Right cardiac atrium (tissue), 5 donors: ENCODE data around the gene SLC35A4. TPM values are rescaled to one million over a fixed set of nuclear protein-coding genes. Genes with fewer than 3 reads are reported as not detected.
A peak's percentile ranks its signal among the peaks of the same experiment; 100 is the strongest.

Experiments used
- ATAC-seq, 2 donors: fragments of 200-7000 bp; cut with Tn5 transposase; one replicate each; pipeline versions ENCODE4 v1.8.0 to v1.9.1; 2020; ENCODE audit warnings: moderate library complexity in 2 of 2, mild to moderate bottlenecking in 1 of 2
- DNase-seq, 3 donors: peaks; one replicate each; pipeline ENCODE4 v3.0.0-alpha.2; 2020
- H3K27ac ChIP-seq: one replicate; pipeline ENCODE4 v1.5.1; 2013; ENCODE audit warnings: mild to moderate bottlenecking, low read length, control low read depth, moderate library complexity
- H3K27me3 ChIP-seq: one replicate; pipeline ENCODE4 v1.6.1; 2013; ENCODE audit not compliant: control insufficient read depth, insufficient read depth
- H3K4me1 ChIP-seq: one replicate; pipeline ENCODE4 v1.6.1; 2013; ENCODE audit warnings: low read length; ENCODE audit not compliant: control insufficient read depth, insufficient read depth
- H3K4me3 ChIP-seq: one replicate; pipeline ENCODE4 v1.5.1; 2013; ENCODE audit warnings: low read length, control low read depth
- H3K9me3 ChIP-seq: one replicate; pipeline ENCODE4 v1.6.1; 2013; ENCODE audit warnings: low read length; ENCODE audit not compliant: control insufficient read depth
- WGBS: extraction: QIAGEN DNeasy Blood & Tissue Kit; methylation state at CpG from one replicate; pipeline ENCODE4 v1.1.7; 2013; 5-methylcytosine and 5-hydroxymethylcytosine counted together
- intact Hi-C, 4 donors: fragments of 100-400 bp; cut with DNase I; formaldehyde crosslinking; loops; one replicate each; pipeline versions ENCODE4 v1.11.0 to v1.14.0; 2022 to 2023
- polyA plus RNA-seq: library from polyadenylated mRNA; stranded (reverse); fragments of 200-250 nt; gene quantifications from one replicate; pipeline ENCODE4 v1.2.3, GENCODE V29; 2013
- total RNA-seq, 4 donors: library from RNA; stranded (reverse); fragmentation: NEBNext Ultra II Directional; extraction: Animal tissue kit (Norgen Biotek cat#: 25700); gene quantifications; one replicate each; pipeline ENCODE4 v1.2.1, GENCODE V29; 2021
- donor health status: healthy with polysubstance abuse.
- donor health status: DM: no; HTN: yes; CAD: no.
- donor health status: DM: no; HTN: no; CAD: no.
- donor health status: DM: no; HTN: yes; CAD: no; lungs with severe emphysema.
- donor health status: DM: yes; HTN: yes; CAD: no.

Gene SLC35A4
- total and polyA plus RNA-seq, 5 donors: 44.6 to 77.3 (median 70.0) TPM

DNA sequence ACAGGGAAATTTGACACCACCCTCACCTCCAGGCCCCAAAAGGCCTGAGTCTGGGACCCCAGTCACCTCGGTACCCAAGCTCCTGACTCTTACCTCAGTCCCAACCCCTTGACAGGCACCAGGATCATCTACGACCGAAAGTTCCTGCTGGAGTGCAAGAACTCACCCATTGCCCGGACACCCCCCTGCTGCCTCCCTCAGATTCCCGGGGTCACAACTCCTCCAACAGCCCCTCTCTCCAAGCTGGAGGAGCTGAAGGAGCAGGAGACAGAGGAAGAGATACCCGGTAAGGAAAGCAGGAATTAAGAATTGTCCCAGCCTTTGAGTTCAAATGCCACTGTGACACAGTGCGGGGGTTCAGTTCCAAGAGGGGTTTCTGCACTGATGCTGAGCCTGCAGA, 15.8 kb upstream of the SLC35A4 start:
- intact Hi-C loops: loop anchor here in 1 of 4 donors (5.0 kb wide), 1 partner anchor 89 kb away; the partner anchor contains the start of gene TMCO6
- ATAC-seq: no peak
- DNase-seq: no peak
- H3K4me1 ChIP-seq: peaks cover 21% of the 10 kb centered on the region
- peak overlapping the region; percentile 98 for H3K27ac ChIP-seq
- WGBS: 81% methylated on average over 7 of the region's 7 CpGs
- no peaks in the 10 kb centered on the region for H3K27me3 ChIP-seq
- no peaks in the 10 kb centered on the region for H3K9me3 ChIP-seq
- H3K4me3 ChIP-seq: no peak overlapping the region

DNA sequence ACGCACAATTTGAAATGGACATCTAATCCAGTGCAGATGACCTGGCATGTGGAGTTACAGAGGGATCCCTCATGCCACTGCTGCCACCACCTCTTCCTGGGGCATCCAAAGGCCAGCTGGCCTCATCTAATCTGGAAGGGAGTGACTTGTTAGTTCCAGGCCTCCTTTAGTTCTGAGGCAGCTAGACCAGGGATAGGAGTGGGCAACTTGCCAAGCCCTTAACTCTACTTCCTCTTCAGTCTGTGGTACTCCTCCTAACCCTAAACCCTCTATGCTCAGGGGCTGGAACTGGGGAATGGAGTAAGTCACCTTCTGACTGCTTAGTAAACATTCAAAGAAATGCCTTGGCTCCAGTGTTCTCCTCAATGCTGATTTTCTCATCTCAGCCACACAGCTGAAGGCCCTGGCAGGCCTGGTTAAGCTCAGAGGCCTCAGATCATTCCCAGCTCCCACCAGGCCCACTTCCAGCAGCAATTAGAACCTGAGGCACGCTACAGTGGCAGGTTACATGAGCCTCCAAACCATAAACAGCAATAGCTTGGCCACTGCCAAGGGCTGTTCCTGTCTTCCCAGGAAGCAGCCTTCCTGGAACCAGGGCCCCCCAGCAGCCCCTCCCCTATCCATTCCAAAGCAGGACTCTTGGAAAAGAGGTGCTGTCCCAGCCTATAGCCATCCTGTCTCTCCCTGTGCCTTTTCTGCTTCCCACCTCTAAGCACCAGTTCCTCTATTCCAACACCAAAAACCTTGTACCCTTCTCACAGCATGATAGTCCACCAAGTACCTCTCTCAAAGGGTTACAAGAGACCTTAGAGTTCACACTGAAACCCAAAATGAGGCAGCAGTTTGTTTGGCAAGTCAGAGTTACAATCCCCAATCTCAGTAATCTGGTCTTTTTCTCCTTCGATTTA, 15.1 kb upstream of the SLC35A4 start:
- H3K9me3 ChIP-seq: no peaks in the 10 kb centered on the region
- H3K27ac ChIP-seq: peak overlapping the region; percentile 98
- 55% methylated on average over 3 of the region's 3 CpGs for WGBS
- peaks cover 23% of the 10 kb centered on the region for H3K4me1 ChIP-seq
- H3K4me3 ChIP-seq: no peak overlapping the region
- ATAC-seq: peak in 1 of 2 donors; percentile 26
- intact Hi-C loops: loop anchor here in 1 of 4 donors (5.0 kb wide), 1 partner anchor 88 kb away; the partner anchor contains the start of gene TMCO6
- no peaks in the 10 kb centered on the region for H3K27me3 ChIP-seq
- DNase-seq: peak in 1 of 3 donors; percentile 67

DNA sequence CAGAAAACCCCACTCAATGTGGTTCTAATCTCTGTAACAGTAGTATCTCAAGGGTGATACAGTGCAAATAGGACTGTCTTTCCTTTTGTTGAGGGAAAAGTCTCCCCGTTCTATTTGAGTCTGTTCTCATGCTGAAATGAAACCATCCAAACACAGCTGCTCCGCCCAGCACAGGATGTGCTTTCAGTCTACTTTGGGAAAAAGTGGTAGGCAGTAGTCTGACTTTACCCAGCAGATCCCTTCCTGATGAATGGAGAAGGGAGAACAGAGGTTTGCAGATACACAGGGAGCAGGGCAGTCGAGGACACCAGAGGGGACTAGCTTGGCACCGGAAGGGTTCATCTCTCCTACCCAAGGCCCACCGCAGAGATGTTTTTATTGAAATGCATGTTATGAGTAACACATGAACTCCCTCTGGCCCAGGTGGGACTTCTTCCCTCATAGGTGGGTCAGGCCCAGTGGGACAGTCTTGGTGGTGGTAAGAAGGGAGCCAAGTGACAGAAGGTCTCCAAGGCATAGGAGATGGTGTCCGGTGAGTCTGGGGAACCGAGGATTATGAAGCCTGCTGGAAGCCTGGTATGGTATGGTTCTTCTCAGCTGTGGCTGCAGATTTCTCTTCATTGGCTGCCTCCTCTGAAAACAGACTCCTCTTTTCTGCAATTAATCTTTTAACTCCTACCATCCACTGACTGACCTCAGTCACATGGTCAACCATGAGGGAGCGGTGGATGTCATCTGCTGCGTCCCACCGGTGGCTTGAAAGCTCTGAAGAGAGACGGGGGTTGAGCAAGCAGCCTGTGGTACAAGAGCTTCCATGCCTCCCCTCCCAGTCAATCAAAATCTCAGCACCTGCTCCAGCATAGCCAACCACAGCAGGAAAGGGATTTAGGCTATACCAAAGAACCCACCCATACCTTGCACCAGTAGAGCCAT, 14.2 kb upstream of the SLC35A4 start:
- Histone ChIP-seq H3K4me1 (peaks cover 25% of the 10 kb centered on the region), H3K4me3 (no peak overlapping the region), H3K27ac (peak overlapping the region; percentile 98), H3K27me3 (no peaks in the 10 kb centered on the region), H3K9me3 (no peaks in the 10 kb centered on the region)
- ATAC-seq (no peak), DNase-seq (no peak)
- 83% methylated on average over 11 of the region's 11 CpGs for WGBS
- intact Hi-C loops: no loop called here

DNA sequence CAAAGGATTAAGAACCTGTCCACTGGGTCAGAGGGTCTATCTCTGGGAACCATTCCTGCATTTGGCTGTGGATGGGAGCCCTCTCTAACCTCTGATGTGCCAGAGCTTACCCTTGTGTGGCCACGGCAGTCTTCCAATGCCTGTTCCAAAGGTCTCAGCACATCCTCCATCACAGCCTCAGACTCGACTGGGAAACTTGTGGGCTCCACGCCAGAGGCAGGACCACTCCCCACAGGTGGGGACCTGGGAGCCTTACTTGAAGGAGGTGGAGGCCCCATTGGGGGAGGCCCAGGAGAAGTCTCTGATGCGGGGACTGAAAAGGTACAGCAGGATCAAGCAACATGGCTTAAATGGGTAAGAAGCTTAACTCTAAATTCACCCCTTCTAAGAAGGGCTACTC, 12.8 kb upstream of the SLC35A4 start:
- no peak overlapping the region for H3K27ac ChIP-seq
- no peaks in the 10 kb centered on the region for H3K27me3 ChIP-seq
- DNase-seq: no peak
- H3K9me3 ChIP-seq: no peaks in the 10 kb centered on the region
- no peak overlapping the region for H3K4me3 ChIP-seq
- peaks cover 25% of the 10 kb centered on the region for H3K4me1 ChIP-seq
- 89% methylated on average over 4 of the region's 4 CpGs for WGBS
- ATAC-seq: no peak
- intact Hi-C loops: no loop called here

DNA sequence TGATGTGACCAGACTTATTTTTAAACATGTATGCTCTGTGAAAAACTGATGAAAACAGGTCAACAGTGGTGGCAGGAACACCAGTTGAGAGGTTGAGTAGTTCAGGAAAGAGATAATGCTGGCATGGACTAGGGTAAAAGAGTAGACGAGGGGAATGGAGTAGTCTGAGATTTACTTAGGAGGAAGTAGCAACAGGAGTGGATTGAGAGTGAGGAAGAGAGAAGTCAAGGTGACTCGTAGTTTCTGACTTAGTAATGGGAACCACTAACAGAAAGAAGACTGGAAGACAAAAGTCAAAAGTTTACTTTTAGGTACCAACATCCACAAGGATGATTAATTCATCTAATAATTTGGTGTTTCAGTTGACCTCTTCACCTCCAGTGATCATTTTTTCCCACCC, 11.0 kb upstream of the SLC35A4 start:
- Histone ChIP-seq H3K9me3 (no peaks in the 10 kb centered on the region), H3K27me3 (no peaks in the 10 kb centered on the region), H3K4me3 (no peak overlapping the region), H3K27ac (no peak overlapping the region), H3K4me1 (peaks cover 17% of the 10 kb centered on the region)
- WGBS: 63% methylated on average over 2 of the region's 2 CpGs
- DNase-seq (no peak), ATAC-seq (no peak)
- intact Hi-C loops: no loop called here

DNA sequence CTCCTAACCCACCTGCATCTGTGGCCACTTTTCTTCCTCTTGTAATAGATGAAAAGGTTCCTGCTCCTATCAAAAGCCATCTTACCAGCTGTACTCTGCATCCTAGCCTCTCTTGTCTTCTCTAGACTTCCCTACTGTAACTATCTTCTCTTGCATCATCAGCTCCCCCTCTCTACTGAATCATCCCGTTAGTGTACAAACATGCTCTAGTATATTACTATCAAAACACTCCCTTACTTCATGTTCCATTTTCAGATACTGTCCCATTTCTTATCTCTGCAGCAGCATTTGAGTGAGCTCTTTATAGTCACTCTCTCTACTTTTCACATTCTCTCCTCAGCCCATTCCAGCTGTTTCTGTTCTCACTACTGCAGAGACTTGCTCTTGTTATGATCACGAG, 10.2 kb upstream of the SLC35A4 start:
- H3K9me3 ChIP-seq: no peaks in the 10 kb centered on the region
- no peak overlapping the region for H3K4me3 ChIP-seq
- DNase-seq (no peak), ATAC-seq (no peak)
- peaks cover 9% of the 10 kb centered on the region for H3K4me1 ChIP-seq
- intact Hi-C loops: no loop called here
- no peaks in the 10 kb centered on the region for H3K27me3 ChIP-seq
- WGBS: 41% methylated on average over 2 of the region's 2 CpGs
- no peak overlapping the region for H3K27ac ChIP-seq

DNA sequence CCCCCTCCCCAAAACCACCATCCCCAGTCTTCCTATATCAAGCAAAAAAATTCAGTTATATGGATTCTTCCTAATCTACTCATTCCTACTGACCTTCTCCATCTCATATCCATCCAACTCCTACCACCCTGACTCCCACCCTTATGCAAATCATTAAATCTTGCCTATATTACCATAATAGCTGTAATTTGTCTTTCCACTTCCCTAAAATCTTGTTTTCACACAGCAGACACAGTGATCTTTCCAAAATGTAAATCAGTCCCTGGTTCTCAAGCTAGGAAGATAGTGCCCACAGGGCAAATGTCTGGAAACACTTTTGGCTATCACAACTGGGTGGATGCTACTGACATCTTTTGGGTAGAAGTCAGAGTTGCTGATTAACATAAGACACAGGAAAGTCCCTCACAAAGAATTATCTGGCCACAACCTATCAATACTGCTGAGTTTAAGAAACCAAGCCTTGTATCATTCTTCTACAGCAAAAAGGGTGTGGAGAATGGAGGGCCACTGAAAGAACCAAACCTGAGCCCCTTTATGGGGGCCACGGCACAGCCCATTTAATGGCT, 8.8 kb upstream of the SLC35A4 start:
- H3K27ac ChIP-seq: no peak overlapping the region
- WGBS: 78% methylated on average over 1 of the region's 1 CpG
- H3K4me1 ChIP-seq: peaks cover 8% of the 10 kb centered on the region

DNA sequence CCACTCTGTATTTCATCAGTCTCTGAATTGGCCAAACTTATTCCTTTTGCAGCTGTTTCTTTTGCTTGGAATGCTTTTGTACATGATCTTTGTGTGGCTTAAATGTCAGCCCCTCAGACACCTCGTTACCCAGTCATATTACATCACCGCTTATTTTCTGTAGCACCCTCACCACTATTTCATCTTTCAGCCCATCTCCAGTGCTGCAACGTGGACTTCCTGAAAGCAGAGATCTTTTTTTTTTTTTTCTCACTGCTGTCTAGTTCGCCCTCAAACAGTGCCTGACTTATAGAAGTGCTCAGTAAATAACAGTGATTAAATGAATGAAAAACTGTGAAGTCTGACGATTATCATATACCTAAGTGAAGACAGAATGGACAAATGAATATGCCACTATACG, 8.2 kb upstream of the SLC35A4 start:
- Histone ChIP-seq H3K27ac (no peak overlapping the region), H3K4me3 (peak overlapping the region; percentile 83), H3K4me1 (peaks cover 8% of the 10 kb centered on the region), H3K9me3 (no peaks in the 10 kb centered on the region), H3K27me3 (no peaks in the 10 kb centered on the region)
- intact Hi-C loops: loop anchor here in 2 of 4 donors (5.0 kb wide), 2 partner anchors 81 to 86 kb away; partner anchors contain the start of gene TMCO6 (in 1 of the 2)
- DNase-seq: no peak
- WGBS: 5% methylated on average over 6 of the region's 6 CpGs
- no peak for ATAC-seq

More for the DNA sequence above, 8.8 kb upstream of the SLC35A4 start:
- no peak for DNase-seq
- no peak for ATAC-seq
- intact Hi-C loops: loop anchor here in 2 of 4 donors (5.0 kb wide), 2 partner anchors 81 to 86 kb away; partner anchors contain the start of gene TMCO6 (in 1 of the 2)
- H3K4me3 ChIP-seq: peak overlapping the region; percentile 83
- H3K27me3 ChIP-seq: no peaks in the 10 kb centered on the region
- no peaks in the 10 kb centered on the region for H3K9me3 ChIP-seq

DNA sequence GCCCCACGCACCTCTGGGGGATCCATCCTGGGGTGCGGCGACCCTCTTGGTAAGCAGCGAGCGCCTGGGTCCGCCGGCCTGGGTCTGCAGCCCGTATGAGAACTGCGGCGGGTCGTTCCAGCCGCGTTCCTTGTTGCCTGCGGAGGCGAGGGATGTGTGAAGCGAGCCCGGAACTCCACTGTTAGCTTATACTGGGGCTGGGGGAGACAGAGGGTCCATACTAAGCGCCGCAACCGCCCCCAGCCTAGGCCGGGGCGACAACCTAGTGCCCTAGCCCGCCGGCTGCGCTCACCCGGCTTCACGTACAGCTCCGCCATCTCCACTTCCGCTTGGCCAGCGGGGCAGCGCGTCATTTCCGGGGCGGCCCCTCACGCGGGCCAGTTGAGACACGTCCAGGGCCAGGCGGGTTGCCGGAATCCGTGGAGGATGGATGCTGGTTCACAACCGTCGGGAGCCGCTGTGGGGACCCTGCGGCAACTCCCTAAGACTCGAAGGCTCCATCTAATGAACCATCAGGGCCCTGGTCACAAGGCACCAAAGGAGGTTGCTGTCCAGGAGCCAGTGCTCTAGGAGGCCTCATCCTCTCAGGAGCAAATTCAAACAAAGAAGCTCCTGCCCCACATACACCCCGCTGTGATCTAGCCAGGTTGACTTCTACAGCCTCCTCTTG, 7.4 kb upstream of the SLC35A4 start, which contains the start of gene SRA1:
SRA1 (minus strand) TSS at position 338 of the 670 bp plus-strand sequence; CDS start at position 317, 21 bp downstream.
- Histone ChIP-seq H3K4me1 (peaks cover 8% of the 10 kb centered on the region), H3K27me3 (no peaks in the 10 kb centered on the region), H3K27ac (peak within 1 kb of the TSS; percentile 92), H3K9me3 (no peaks in the 10 kb centered on the region), H3K4me3 (peak within 1 kb of the TSS; percentile 83)
- under 1% methylated on average over 46 of the region's 46 CpGs for WGBS
- intact Hi-C loops: loop anchor here in 2 of 4 donors (5.0 kb wide), 2 partner anchors 80 to 85 kb away; partner anchors contain the start of gene TMCO6 (in 1 of the 2)
- peak; percentile 96 for ATAC-seq
- DNase-seq: peak; percentile 93 to 97 (median 97)

DNA sequence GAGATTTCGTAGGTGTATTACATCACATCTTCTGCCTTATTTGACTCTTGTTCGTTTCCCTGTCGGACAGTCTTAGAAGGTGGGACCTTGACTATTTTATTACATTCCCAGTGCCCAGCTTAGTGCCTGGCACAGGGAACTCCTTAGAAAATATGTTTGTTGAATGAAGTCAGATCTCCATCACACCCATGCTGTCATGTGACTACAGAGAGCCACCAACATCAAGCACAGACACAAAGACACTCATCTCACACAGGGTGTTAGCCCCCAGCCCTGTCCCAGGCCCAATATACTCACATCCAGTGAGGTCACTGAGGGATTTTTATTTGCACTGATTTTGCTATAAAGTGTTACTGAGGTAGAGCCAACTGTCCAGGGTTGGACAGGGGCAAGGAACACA, 6.7 kb upstream of the SLC35A4 start:
- intact Hi-C loops: loop anchor here in 2 of 4 donors (5.0 kb wide), 2 partner anchors 79 to 84 kb away; partner anchors contain the start of gene TMCO6 (in 1 of the 2)
- no peak for ATAC-seq
- DNase-seq: no peak
- Histone ChIP-seq H3K27ac (peak overlapping the region; percentile 67), H3K9me3 (no peaks in the 10 kb centered on the region), H3K4me3 (no peak overlapping the region), H3K27me3 (no peaks in the 10 kb centered on the region), H3K4me1 (peaks cover 8% of the 10 kb centered on the region)
- 88% methylated on average over 3 of the region's 3 CpGs for WGBS
